SJCRH30 (cell line): Measurements from ENCODE around the gene CCDC14. TPM values are rescaled to one million over a fixed set of nuclear protein-coding genes. Genes with fewer than 3 reads are reported as not detected.

Experiments
- DNase-seq, 2 experiments: peaks; one replicate each; pipeline ENCODE4 v3.0.0-alpha.2; 2015 to 2020
- H3K27ac ChIP-seq: fragments of 250-450 bp; sonication (Bioruptor Pico); 2 replicates; pipeline ENCODE4 v1.5.1; 2020; ENCODE audit warnings: mild to moderate bottlenecking, moderate library complexity
- H3K27me3 ChIP-seq: fragments of 250-450 bp; sonication (Bioruptor Pico); 2 replicates; pipeline ENCODE4 v1.5.1; 2020; ENCODE audit warnings: mild to moderate bottlenecking, moderate library complexity
- H3K36me3 ChIP-seq: fragments of 250-450 bp; sonication (Bioruptor Pico); 2 replicates; pipeline ENCODE4 v1.5.1; 2020; ENCODE audit warnings: mild to moderate bottlenecking, moderate library complexity
- H3K4me1 ChIP-seq: fragments of 250-450 bp; sonication (Bioruptor Pico); 2 replicates; pipeline ENCODE4 v1.5.1; 2020; ENCODE audit warnings: mild to moderate bottlenecking, moderate library complexity
- H3K4me3 ChIP-seq: fragments of 250-450 bp; sonication (Bioruptor Pico); 2 replicates; pipeline ENCODE4 v1.5.1; 2020; ENCODE audit warnings: mild to moderate bottlenecking, moderate library complexity
- H3K9me3 ChIP-seq: fragments of 250-450 bp; sonication (Bioruptor Pico); replicated peaks from 2 replicates; pipeline ENCODE4 v1.5.1; 2020; ENCODE audit warnings: mild to moderate bottlenecking, moderate library complexity
- total RNA-seq: library from RNA; depleted of rRNA; stranded (reverse); fragments of >200 nt; shearing (Covaris generic); gene quantifications from 2 replicates; pipeline ENCODE4 v1.2.3, GENCODE V29; 2014

The CCDC14 gene
- total RNA-seq, 1 experiment from 2014 or later, result 83.7 TPM

DNA sequence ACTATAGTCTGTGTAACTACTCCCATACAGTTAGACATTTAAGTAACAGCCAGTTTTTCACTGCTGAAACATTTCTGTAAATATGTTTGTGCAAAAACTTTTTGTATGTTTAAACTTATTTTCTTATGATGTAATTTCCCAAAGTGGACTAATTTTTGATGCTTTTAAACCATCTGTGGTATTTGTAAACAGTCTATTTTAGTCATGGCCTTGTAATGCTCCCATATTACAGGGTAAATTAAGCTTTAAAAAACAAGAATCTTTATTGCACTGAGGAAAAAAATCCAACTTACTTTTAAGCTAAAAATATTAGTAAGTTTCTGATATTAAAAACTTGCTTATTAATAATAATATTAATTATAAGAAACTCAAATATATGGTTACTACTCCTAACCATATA is 13.5 kb downstream of the CCDC14 start:
- DNase-seq, result no peak
- Histone ChIP-seq H3K36me3 (peaks cover 61% of the 10 kb centered on the region), H3K9me3 (no peaks in the 10 kb centered on the region), H3K4me1 (no peaks in the 10 kb centered on the region), H3K27ac (no peak overlapping the region), H3K27me3 (no peaks in the 10 kb centered on the region), H3K4me3 (no peak overlapping the region)

DNA sequence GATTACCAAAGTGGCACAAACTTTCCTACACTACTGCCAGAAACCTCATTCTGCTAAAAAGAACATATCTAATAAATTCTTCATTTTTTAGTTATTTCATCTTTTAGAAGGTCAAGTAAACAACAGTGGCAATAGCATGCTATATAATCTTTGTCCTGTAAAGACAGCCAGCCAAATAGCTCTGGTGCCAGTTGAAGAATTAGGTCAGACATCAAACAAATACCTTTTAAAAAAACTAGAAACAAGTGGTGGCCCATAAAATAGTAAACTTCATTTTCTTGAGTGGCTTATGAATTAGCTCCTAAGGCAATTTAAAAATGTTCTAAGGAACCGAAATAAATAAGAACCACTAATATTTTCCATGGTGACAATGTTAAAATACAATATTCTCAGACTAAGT is 19.5 kb downstream of the CCDC14 start:
- Histone ChIP-seq H3K9me3 (no peaks in the 10 kb centered on the region), H3K4me3 (no peak overlapping the region), H3K27me3 (no peaks in the 10 kb centered on the region), H3K27ac (no peak overlapping the region), H3K36me3 (peaks cover 66% of the 10 kb centered on the region), H3K4me1 (no peaks in the 10 kb centered on the region)
- DNase-seq, result no peak

DNA sequence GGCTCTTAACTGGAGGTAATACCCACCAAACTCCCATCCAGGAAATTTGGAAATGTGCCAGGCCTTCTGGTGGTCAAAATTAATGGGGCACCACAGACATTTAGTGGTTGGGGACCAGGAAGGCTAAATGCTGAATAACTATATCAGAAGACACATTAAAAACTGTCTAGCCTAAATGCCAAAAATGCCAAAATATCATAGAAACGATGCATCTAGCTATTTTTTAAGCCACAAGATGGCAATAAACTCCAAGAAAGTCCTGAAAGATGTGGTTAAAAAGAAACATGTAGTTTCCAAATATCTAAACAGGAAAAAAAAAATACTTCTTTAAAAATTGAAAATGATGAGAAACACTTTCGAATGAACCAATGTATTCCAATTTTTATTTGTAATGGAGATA is 19.9 kb downstream of the CCDC14 start:
- Histone ChIP-seq H3K4me1 (no peaks in the 10 kb centered on the region), H3K27ac (no peak overlapping the region), H3K4me3 (no peak overlapping the region), H3K36me3 (peaks cover 66% of the 10 kb centered on the region), H3K9me3 (no peaks in the 10 kb centered on the region), H3K27me3 (no peaks in the 10 kb centered on the region)
- peak; percentile 9 to 31 for DNase-seq

DNA sequence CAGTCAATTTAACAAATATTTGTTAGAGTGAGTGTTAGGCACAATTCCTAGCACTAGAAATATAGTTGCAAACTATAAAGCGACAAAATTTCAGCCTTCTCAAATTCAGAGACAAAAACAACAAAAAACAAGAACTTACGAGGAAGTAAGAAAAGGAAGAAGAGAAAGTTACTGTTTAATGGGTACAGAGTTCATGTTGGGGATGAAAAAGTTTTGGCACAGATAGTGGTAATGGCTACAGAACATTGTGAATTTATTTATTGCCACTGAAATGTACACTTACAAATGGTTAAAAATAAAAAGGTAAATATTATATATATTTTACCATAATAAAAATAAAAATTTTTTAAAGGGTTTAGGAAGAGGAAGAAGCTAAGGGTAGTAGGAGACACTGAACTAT is 21.3 kb downstream of the CCDC14 start:
- Histone ChIP-seq H3K27me3 (no peaks in the 10 kb centered on the region), H3K4me3 (no peak overlapping the region), H3K4me1 (no peaks in the 10 kb centered on the region), H3K27ac (no peak overlapping the region), H3K9me3 (no peaks in the 10 kb centered on the region), H3K36me3 (peaks cover 64% of the 10 kb centered on the region)
- DNase-seq, result no peak

DNA sequence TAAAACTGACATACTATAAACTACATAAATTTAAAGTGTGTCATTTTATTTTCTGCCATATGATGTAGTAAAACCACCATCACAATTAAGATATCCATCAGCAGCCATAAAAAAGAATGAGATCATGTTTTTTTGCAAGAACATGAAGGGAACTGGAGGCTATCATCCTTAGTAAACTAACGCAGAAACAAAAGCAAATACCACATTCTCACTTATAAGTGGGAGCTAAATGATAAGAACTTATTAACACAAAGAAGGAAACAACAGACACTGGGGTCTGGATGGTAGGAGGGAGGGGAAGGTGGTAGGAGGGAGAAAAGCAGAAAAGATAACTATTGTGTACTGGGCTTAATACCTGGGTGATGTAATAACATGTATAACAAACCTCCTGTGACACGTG is 24.6 kb downstream of the CCDC14 start:
- DNase-seq, result no peak
- Histone ChIP-seq H3K4me3 (no peak overlapping the region), H3K36me3 (peaks cover 66% of the 10 kb centered on the region), H3K4me1 (no peaks in the 10 kb centered on the region), H3K27ac (no peak overlapping the region), H3K9me3 (no peaks in the 10 kb centered on the region), H3K27me3 (no peaks in the 10 kb centered on the region)

DNA sequence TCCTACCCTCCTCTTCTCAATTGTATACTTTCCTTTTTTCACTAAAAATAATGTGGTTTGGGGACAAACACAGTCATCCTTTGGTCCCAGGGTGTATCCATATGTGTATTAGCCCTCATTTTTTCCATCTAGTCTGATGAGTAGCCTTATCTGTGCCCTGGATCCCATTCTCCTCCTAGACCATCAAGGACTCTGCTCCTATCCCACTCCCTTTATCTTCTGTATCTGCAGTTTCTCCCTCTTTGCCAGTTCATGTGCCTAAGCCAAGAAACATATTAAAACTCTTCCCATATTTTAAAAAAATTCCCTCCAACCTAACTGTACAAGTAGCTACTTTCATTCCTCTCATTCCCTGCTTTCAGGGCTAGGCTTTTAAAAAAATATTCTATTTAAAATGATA is 25.2 kb downstream of the CCDC14 start:
- DNase-seq, result no peak
- no peaks in the 10 kb centered on the region for H3K4me1 ChIP-seq
- H3K27me3 ChIP-seq, result no peaks in the 10 kb centered on the region
- no peak overlapping the region for H3K4me3 ChIP-seq
- no peak overlapping the region for H3K27ac ChIP-seq
- no peaks in the 10 kb centered on the region for H3K9me3 ChIP-seq
- H3K36me3 ChIP-seq, result peaks cover 71% of the 10 kb centered on the region

DNA sequence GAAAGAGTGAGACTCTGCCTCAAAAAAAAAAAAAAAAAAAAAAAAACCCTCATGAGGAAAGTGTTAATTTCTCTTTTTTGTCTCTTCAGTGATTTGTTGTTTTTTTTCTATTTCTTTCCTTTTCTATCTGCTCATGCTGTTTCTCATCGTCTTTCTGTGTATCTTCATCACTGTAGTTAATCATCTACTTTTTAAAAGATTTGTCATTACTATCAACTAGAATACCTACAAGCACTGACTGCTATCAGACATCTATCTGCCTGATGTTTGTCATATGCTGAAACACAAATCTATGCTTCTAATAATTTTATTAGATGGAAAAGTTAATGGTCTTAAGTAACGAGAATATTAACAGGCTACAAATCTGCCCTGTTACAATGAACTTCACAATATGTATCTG is 26.8 kb downstream of the CCDC14 start:
- Histone ChIP-seq H3K4me3 (no peak overlapping the region), H3K27ac (no peak overlapping the region), H3K9me3 (no peaks in the 10 kb centered on the region), H3K36me3 (peaks cover 73% of the 10 kb centered on the region), H3K4me1 (no peaks in the 10 kb centered on the region), H3K27me3 (no peaks in the 10 kb centered on the region)
- no peak for DNase-seq

DNA sequence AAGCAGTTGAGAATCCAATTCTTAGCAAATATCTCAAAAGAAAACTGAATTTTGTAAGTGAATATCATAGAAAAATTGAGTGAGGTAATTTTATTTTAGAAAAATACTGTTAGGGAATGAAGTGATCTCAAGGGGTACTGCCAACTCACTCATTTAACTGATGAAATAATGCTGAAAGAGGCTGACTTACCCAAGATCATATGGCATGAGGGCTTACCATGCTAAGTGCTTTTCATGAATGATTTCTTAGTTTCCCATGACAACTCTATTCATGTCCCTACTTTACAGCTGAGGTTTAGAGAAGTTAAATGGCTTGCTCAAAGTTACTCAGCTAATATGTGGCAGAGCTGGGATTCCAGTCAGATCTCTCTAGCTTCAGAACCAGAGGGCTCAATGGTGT is 30.6 kb downstream of the CCDC14 start:
- H3K9me3 ChIP-seq, result no peaks in the 10 kb centered on the region
- no peak for DNase-seq
- H3K4me3 ChIP-seq, result no peak overlapping the region
- H3K27me3 ChIP-seq, result no peaks in the 10 kb centered on the region
- no peaks in the 10 kb centered on the region for H3K4me1 ChIP-seq
- no peak overlapping the region for H3K27ac ChIP-seq
- H3K36me3 ChIP-seq, result peaks cover 78% of the 10 kb centered on the region

DNA sequence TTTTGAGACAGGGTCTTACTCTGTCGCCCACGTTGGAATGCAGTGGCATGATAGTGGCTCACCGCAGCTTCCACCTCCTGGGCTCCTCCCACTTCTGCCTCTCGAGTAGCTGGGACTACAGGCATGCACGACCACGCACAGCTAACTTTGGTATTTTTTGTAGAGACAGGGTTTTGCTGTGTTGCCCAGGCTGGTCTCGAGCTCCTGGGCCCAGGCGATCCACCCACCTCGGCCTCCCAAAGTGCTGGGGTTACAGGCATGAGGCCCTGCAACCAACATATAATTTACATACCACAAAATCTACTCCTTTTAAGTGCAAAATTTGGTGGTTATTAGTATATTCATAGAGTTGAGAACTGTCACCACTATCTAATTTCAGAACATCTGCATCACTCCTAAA is 31.7 kb downstream of the CCDC14 start:
- no peaks in the 10 kb centered on the region for H3K4me1 ChIP-seq
- no peaks in the 10 kb centered on the region for H3K9me3 ChIP-seq
- no peak overlapping the region for H3K27ac ChIP-seq
- no peak overlapping the region for H3K4me3 ChIP-seq
- no peaks in the 10 kb centered on the region for H3K27me3 ChIP-seq
- no peak for DNase-seq
- peaks cover 77% of the 10 kb centered on the region for H3K36me3 ChIP-seq

DNA sequence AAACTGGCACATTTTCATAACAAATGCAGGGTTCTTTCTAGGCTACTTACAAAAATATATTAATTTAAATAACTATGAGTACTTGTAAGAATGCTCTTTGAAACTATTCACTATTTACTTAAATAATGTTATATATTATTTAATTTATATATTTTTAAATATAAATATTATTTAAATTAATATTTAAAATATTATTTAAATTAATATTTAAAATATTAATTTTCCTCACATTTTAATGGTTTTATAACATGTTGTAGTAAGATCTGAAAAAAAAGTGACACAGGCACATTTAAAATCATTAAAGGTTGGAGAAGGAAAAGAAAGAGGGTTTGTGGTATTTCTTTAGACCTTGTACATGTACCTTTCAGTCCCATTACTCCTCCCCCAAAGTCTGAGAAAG is 34.6 kb downstream of the CCDC14 start:
- no peak overlapping the region for H3K27ac ChIP-seq
- no peak overlapping the region for H3K4me3 ChIP-seq
- H3K9me3 ChIP-seq, result no peaks in the 10 kb centered on the region; the same call in 1 of the 2 replicates
- no peaks in the 10 kb centered on the region for H3K4me1 ChIP-seq
- no peaks in the 10 kb centered on the region for H3K27me3 ChIP-seq
- no peak for DNase-seq
- H3K36me3 ChIP-seq, result peaks cover 72% of the 10 kb centered on the region

DNA sequence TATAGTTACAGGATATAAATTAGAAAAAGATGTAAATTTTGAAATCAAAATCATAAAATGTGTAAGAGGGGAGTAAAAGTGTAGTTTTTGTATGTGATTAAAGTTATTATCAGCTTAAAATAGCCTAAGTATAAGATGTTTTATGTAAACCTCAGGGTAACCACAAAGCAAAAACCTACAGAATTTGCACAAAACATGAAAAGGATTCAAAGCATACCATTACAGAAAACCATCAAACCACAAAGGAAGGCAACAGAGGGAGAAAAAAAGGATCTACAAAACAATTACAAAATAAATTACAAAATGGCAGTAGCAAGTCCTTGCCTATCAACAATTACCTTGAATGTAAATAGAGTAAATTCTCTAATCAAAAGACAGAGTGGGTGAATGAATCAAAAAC is 40.2 kb downstream of the CCDC14 start:
- H3K4me3 ChIP-seq, result no peak overlapping the region
- peaks cover 10% of the 10 kb centered on the region for H3K9me3 ChIP-seq
- H3K27ac ChIP-seq, result no peak overlapping the region
- no peaks in the 10 kb centered on the region for H3K4me1 ChIP-seq
- DNase-seq, result no peak
- no peaks in the 10 kb centered on the region for H3K27me3 ChIP-seq
- peaks cover 76% of the 10 kb centered on the region for H3K36me3 ChIP-seq

DNA sequence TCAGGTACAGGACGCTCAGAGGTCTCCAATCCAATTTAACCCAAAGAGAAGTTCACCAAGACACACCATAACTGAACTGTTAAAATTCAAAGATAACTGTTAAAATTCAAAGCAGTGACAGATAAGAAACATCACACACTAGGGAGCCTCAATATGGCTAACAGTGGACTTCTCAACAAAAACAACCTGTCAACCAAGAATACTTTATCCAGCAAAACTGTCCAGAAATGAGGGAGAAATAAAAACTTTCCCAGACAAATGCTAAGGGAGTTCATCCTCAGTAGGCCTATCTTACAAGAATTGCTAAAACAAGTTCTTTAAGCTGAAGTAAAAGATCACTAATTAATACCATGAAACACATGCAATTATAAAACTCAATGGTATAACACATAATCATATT is 40.6 kb downstream of the CCDC14 start:
- H3K27me3 ChIP-seq, result no peaks in the 10 kb centered on the region
- DNase-seq, result peak in 1 of 2 experiments; percentile 33
- H3K4me3 ChIP-seq, result no peak overlapping the region
- no peak overlapping the region for H3K27ac ChIP-seq
- H3K9me3 ChIP-seq, result peaks cover 10% of the 10 kb centered on the region
- no peaks in the 10 kb centered on the region for H3K4me1 ChIP-seq
- H3K36me3 ChIP-seq, result peaks cover 75% of the 10 kb centered on the region

DNA sequence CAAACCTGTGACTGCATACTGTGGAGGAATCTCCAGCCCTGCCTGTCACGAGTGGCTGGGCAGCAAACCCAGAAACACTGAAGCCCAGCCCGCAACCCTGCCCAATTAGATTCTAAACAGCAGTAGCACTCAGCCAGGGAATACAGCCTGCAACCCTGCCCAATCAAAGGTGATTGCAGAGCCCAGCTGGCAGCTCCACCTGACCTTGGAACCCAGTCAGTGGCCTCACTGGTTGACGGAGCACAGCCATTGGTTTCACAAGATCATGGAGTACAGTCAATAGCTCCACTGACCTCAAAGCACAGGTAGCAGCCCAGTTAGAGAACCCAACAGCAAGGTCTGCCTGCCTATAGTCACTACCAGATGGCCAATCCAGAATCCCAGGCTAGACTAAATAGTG is 41.7 kb downstream of the CCDC14 start:
- no peaks in the 10 kb centered on the region for H3K27me3 ChIP-seq
- no peak for DNase-seq
- H3K36me3 ChIP-seq, result peaks cover 76% of the 10 kb centered on the region
- H3K4me3 ChIP-seq, result no peak overlapping the region
- H3K9me3 ChIP-seq, result peaks cover 10% of the 10 kb centered on the region
- no peaks in the 10 kb centered on the region for H3K4me1 ChIP-seq
- no peak overlapping the region for H3K27ac ChIP-seq

DNA sequence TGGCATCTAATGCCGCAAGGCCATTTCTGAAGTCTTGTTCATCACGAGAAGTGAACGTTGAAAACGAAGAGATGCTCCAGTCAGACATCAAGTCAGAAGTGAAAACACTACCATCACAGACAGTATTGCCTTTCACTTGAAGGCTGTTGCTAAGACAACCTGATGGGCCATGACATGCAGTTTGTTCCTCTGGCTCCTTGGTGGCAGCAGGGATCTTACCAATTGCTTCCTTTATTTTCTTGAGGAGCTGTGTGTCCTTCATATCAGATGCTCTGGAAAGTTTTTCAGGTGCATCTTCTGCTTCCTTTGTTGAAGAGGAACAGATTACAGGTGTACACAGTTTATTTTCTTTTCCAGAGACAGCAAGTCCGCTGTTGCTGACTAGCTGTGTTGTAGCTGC is 46.2 kb downstream of the CCDC14 start:
- no peak for DNase-seq
- Histone ChIP-seq H3K4me3 (no peak overlapping the region), H3K27me3 (no peaks in the 10 kb centered on the region), H3K27ac (no peak overlapping the region), H3K9me3 (no peaks in the 10 kb centered on the region), H3K36me3 (peaks cover 44% of the 10 kb centered on the region), H3K4me1 (no peaks in the 10 kb centered on the region)

DNA sequence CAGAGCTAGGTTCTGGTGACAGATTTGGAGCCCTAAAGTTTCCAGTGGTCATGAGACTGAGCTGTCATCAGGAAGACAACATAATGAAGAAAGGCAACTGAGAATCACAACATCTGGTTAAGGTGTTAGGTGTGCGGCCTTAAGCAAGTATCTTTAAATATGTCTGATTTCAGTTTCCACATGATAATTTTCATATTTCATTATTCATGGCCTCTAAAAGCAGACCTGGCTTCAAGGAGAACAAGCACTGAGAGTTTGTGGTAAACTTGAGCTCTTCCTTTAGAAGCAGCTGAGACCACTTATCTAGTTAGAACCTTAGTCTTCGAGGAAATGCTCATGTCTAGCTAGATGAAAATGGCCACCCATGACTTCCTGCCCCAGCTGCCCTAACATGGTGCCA is 51.2 kb downstream of the CCDC14 start:
- no peak overlapping the region for H3K4me3 ChIP-seq
- no peaks in the 10 kb centered on the region for H3K9me3 ChIP-seq
- no peak overlapping the region for H3K27ac ChIP-seq
- no peak for DNase-seq
- H3K36me3 ChIP-seq, result peaks cover 8% of the 10 kb centered on the region
- H3K27me3 ChIP-seq, result no peaks in the 10 kb centered on the region
- no peaks in the 10 kb centered on the region for H3K4me1 ChIP-seq

DNA sequence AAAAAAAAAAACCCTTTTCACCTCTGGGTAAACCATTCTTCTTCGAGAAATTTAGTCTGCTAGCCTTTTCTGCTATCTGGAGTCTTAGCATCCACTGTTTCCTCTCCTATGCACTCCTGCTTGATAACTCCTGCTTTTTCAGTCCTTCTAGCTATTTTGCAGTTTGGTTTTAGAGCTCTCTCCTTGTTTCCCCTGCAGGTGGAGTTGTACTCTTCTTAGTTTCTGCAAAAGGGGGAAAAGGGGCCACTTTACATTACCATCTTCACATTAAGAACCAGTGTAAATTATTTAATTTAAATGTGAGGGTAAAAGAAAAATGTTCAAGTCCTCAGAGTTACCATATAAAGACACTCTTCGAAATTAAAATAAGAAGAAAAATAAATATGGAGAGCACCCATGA is 53.3 kb downstream of the CCDC14 start:
- Histone ChIP-seq H3K36me3 (no peaks in the 10 kb centered on the region; the same call in 1 of the 2 replicates), H3K27ac (no peak overlapping the region), H3K4me1 (no peaks in the 10 kb centered on the region), H3K9me3 (no peaks in the 10 kb centered on the region), H3K4me3 (no peak overlapping the region), H3K27me3 (no peaks in the 10 kb centered on the region)
- DNase-seq, result no peak
